GM23338 (cell line): ENCODE data around the gene C1QL1. TPM values are rescaled to one million over a fixed set of nuclear protein-coding genes. Genes with fewer than 3 reads are reported as not detected.

Experiments used
- ATAC-seq: fragments of 200-7000 bp; cut with Tn5 transposase; 3 replicates; pipeline ENCODE4 v1.9.1; 2020
- DNase-seq: peaks from one replicate; pipeline ENCODE4 v3.0.0-alpha.2; 2015; ENCODE audit warnings: low spot score
- H2AFZ ChIP-seq: fragments of 200-600 bp; sonication (generic); 2 replicates; pipeline ENCODE4 v1.8.0; 2016; ENCODE audit warnings: antibody characterized with exemption, mild to moderate bottlenecking, moderate library complexity
- H3F3A ChIP-seq: fragments of 200-600 bp; sonication (generic); replicated peaks from 2 replicates; pipeline ENCODE4 v1.8.0; 2017; ENCODE audit warnings: antibody characterized with exemption, mixed run types, low read depth
- H3K27ac ChIP-seq: fragments of 200-600 bp; sonication (generic); 2 replicates; pipeline ENCODE4 v1.6.1; 2016; ENCODE audit warnings: low read depth
- H3K27me3 ChIP-seq: fragments of 200-600 bp; sonication (generic); 2 replicates; pipeline ENCODE4 v1.8.0; 2016; ENCODE audit warnings: mild to moderate bottlenecking, mixed run types, moderate library complexity; ENCODE audit not compliant: insufficient read depth
- H3K36me3 ChIP-seq: fragments of 200-600 bp; sonication (generic); 2 replicates; pipeline ENCODE4 v1.8.0; 2016; ENCODE audit warnings: mild to moderate bottlenecking; ENCODE audit not compliant: insufficient read depth
- H3K4me1 ChIP-seq: fragments of 200-600 bp; sonication (generic); 2 replicates; pipeline ENCODE4 v1.8.0; 2016; ENCODE audit warnings: mild to moderate bottlenecking, moderate library complexity; ENCODE audit not compliant: insufficient read depth
- H3K4me2 ChIP-seq: fragments of 200-600 bp; sonication (generic); 2 replicates; pipeline ENCODE4 v1.7.1; 2017; ENCODE audit warnings: mixed run types
- H3K4me3 ChIP-seq: fragments of 200-600 bp; sonication (generic); 2 replicates; pipeline ENCODE4 v1.6.1; 2016; ENCODE audit warnings: mixed run types
- H3K79me2 ChIP-seq: fragments of 200-600 bp; sonication (generic); replicated peaks from 2 replicates; pipeline ENCODE4 v1.8.0; 2017; ENCODE audit warnings: mild to moderate bottlenecking; ENCODE audit not compliant: insufficient read depth
- H3K9me2 ChIP-seq: fragments of 200-600 bp; sonication (generic); 2 replicates; pipeline ENCODE4 v1.8.0; 2017; ENCODE audit not compliant: insufficient read depth
- H4K20me1 ChIP-seq: fragments of 200-600 bp; sonication (generic); replicated peaks from 2 replicates; pipeline ENCODE4 v1.8.0; 2017; ENCODE audit warnings: mild to moderate bottlenecking; ENCODE audit not compliant: insufficient read depth
- H3K27ac Mint-ChIP-seq: 2 replicates; pipeline ENCODE4 v1.8.0; 2020; ENCODE audit warnings: inconsistent platforms, mild to moderate bottlenecking, moderate library complexity, mixed read lengths
- H3K27me3 Mint-ChIP-seq: 3 replicates; pipeline ENCODE4 v1.8.0; 2022; ENCODE audit warnings: low read depth, mild to moderate bottlenecking, moderate library complexity, mixed read lengths, inconsistent platforms; ENCODE audit not compliant: insufficient read depth, poor library complexity
- H3K36me3 Mint-ChIP-seq: 3 replicates; pipeline ENCODE4 v1.8.0; 2021; ENCODE audit warnings: low read depth, mild to moderate bottlenecking, inconsistent platforms, moderate library complexity, mixed read lengths
- H3K4me1 Mint-ChIP-seq: 3 replicates; pipeline ENCODE4 v1.8.0; 2020; ENCODE audit warnings: mild to moderate bottlenecking, inconsistent platforms, mixed read lengths
- H3K4me3 Mint-ChIP-seq: 3 replicates; pipeline ENCODE4 v1.8.0; 2021; ENCODE audit warnings: moderate library complexity, mild to moderate bottlenecking, inconsistent platforms, mixed read lengths
- H3K9me3 Mint-ChIP-seq: 3 replicates; pipeline ENCODE4 v1.8.0; 2020; ENCODE audit warnings: moderate library complexity, mild to moderate bottlenecking, inconsistent platforms, mixed read lengths
- CREB1 ChIP-seq: fragments of 250-450 bp; sonication (Bioruptor Pico); IDR thresholded peaks from 2 replicates; pipeline ENCODE4 v1.5.0; 2020; ENCODE audit warnings: low read depth, mild to moderate bottlenecking, moderate library complexity
- ETS1 ChIP-seq: IDR thresholded peaks from 2 replicates; pipeline ENCODE4 v1.6.1; 2016; ENCODE audit warnings: antibody characterized with exemption
- EZH2 ChIP-seq: fragments of 200-600 bp; sonication (generic); IDR thresholded peaks from one replicate; pipeline ENCODE4 v1.8.0; 2017; ENCODE audit warnings: antibody characterized with exemption, mild to moderate bottlenecking, low read depth; ENCODE audit not compliant: unreplicated experiment
- EZH2phosphoT487 ChIP-seq: fragments of 200-600 bp; sonication (generic); IDR thresholded peaks from one replicate; pipeline ENCODE4 v1.8.1; 2018; ENCODE audit warnings: antibody characterized with exemption; ENCODE audit not compliant: unreplicated experiment
- JUNB ChIP-seq: IDR thresholded peaks from one replicate; pipeline ENCODE4 v1.6.1; 2016; ENCODE audit warnings: antibody characterized with exemption; ENCODE audit not compliant: unreplicated experiment
- NANOG ChIP-seq: IDR thresholded peaks from 2 replicates; pipeline ENCODE4 v1.6.1; 2016; ENCODE audit warnings: antibody characterized with exemption, borderline replicate concordance
- POLR2AphosphoS5 ChIP-seq: IDR thresholded peaks from 2 replicates; pipeline ENCODE4 v1.6.1; 2016; ENCODE audit warnings: antibody characterized with exemption, low read depth
- REST ChIP-seq: IDR thresholded peaks from one replicate; pipeline ENCODE4 v1.6.1; 2018; ENCODE audit warnings: antibody characterized with exemption; ENCODE audit not compliant: unreplicated experiment
- STAT1 ChIP-seq: IDR thresholded peaks from one replicate; pipeline ENCODE4 v1.6.1; 2016; ENCODE audit warnings: antibody characterized with exemption; ENCODE audit not compliant: unreplicated experiment
- ZNF114 ChIP-seq: fragments of 250-450 bp; sonication (Bioruptor Pico); IDR thresholded peaks from 2 replicates; pipeline ENCODE4 v1.5.0; 2020; ENCODE audit warnings: mild to moderate bottlenecking, moderate library complexity
- ZNF331 ChIP-seq: fragments of 250-450 bp; sonication (Bioruptor Pico); IDR thresholded peaks from 2 replicates; pipeline ENCODE4 v1.5.0; 2020; ENCODE audit warnings: low read depth, mild to moderate bottlenecking, moderate library complexity
- polyA plus RNA-seq: library from polyadenylated mRNA; unstranded; fragments of >200 nt; fragmentation: Nextera tagmentation; extraction: Ambion mirVana; gene quantifications from 2 replicates; pipeline ENCODE4 v1.2.1, GENCODE V29; 2016
- total RNA-seq: library from RNA; depleted of rRNA; stranded (reverse); fragments of >200 nt; shearing (Covaris generic); gene quantifications from 2 replicates; pipeline ENCODE4 v1.2.3, GENCODE V29; 2014
- TF ChIP-seq, protein P1 (sequence below), 2 experiments: fragments of 200-600 bp in 1 of 2; sonication (generic) in 1 of 2; conservative IDR thresholded peaks; 2 replicates each; pipeline versions ENCODE4 v1.5.1 to v1.6.1; 2016 to 2017; ENCODE audit warnings: antibody characterized with exemption in 2 of 2, low read depth in 2 of 2, mild to moderate bottlenecking in 2 of 2, moderate library complexity in 1 of 2

C1QL1 gene
- total and polyA plus RNA-seq, 2 experiments from 2014 or later, result 4.3 to 14.4 TPM

DNA sequence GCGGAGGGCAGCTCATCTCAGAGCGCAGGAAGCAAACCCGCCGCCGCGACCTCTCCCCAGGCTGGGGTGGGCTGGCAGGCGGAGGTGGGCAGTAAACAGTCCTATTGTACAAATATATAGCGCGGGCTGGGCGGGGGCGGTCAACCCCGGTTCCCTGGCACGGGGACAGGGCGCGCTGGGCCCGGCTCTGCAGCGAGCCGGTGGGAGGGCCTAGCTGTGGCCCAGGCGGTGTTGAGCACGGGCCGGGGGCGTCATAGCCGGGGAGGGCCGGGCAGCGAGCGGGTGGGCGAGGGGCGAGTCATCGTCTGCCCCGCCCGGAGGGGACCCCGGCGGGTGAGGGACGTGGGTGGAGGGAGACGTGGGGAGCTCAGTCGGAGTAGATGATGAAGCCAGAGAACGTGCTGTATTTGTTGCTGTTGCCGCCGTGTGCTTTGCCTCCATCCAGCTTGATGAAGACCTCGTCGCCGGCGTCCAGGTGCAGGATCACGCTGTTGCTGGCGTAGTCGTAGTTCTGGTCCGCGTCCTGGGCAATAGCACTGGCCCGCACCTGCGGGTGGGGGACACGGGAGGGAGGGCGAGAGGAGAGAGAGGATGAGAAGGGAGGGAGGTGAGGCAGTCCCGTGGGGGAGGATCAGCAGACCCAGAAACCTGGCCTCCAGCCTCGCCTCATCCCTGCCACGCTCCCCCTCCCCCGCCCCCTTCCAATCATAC is 8.1 kb downstream of the C1QL1 start:
- Histone ChIP-seq H3F3A (peaks cover 5% of the 10 kb centered on the region; the same call in 1 of the 2 replicates), H3K4me1 (peaks cover 6% of the 10 kb centered on the region; the same call in 1 of the 2 replicates), H3K4me2 (peak overlapping the region; percentile 90), H3K79me2 (no peaks in the 10 kb centered on the region), H3K4me3 (peak overlapping the region; percentile 67), H3K9me2 (no peaks in the 10 kb centered on the region), H3K27ac (no peak overlapping the region), H4K20me1 (no peaks in the 10 kb centered on the region), H3K36me3 (no peaks in the 10 kb centered on the region), H2AFZ (peak overlapping the region; percentile 94), H3K27me3 (peaks cover 61% of the 10 kb centered on the region)
- TF ChIP-seq EZH2phosphoT487 (no peak), JUNB (no peak), EZH2 (peak; percentile 32), POLR2AphosphoS5 (peak; percentile 48)
- H3K36me3 Mint-ChIP-seq, result no peaks in the 10 kb centered on the region
- ATAC-seq, result peak; percentile 63
- DNase-seq, result peak; percentile 61
- peaks cover 13% of the 10 kb centered on the region for H3K4me1 Mint-ChIP-seq
- H3K4me3 Mint-ChIP-seq, result peak overlapping the region; percentile 55; the same call in 2 of the 3 replicates
- no peaks in the 10 kb centered on the region; the same call in 2 of the 3 replicates for H3K9me3 Mint-ChIP-seq
- no peak overlapping the region for H3K27ac Mint-ChIP-seq
- H3K27me3 Mint-ChIP-seq, result peaks cover 28% of the 10 kb centered on the region

DNA sequence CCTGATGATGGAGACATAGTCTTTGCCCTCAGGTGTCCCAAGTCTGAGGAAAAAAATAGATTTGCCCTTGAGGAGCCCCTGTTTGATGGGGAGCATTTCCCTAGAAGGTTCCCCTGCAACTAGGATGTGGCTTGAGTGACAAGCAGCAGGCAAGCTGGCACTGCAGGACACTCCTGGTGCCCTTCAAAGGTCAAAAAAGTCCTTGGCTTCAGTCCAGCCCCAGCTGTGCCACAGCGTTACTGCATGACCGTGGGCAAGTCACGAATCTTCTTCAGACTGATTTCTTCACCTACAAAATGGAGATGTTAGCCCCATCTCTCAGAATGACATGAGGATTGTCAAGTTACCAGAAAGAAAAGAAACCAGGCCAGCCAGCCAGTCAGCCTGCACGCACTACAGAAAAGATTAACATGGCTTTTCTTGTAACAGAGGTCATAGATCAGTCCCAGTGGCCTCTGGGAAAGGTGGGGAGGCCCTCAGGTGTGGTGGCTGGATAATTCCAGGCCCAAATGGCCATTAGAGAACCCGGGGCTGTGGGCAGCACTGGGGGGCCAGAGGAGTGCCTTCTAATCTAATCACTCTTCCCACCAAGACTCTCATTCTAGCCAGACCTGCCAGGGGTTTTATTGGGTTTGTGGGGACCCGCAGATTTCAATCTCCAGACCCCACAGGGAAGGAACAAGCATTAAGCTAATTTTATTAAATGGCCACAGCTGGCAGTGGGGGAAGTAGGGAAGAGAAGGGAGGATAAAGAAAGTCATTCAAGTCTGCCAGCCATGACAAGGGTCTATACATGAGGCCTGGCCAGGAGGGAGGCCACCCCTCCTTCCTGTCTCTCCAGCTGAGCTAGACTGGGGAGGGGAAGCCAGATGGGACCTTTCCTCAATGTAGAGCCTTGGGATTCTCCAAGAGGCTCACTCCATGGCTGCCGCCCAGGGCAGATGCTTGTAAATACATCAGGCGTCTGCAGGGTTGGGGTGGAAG is 10.8 kb downstream of the C1QL1 start:
- H3K4me3 Mint-ChIP-seq, result no peak overlapping the region
- H3K4me1 Mint-ChIP-seq, result peaks cover 13% of the 10 kb centered on the region
- no peak for DNase-seq
- peaks cover 11% of the 10 kb centered on the region; the same call in 1 of the 2 replicates for H3F3A ChIP-seq
- no peaks in the 10 kb centered on the region for H3K36me3 ChIP-seq
- no peaks in the 10 kb centered on the region for H4K20me1 ChIP-seq
- peaks cover 17% of the 10 kb centered on the region for H3K27me3 Mint-ChIP-seq
- H3K9me3 Mint-ChIP-seq, result no peaks in the 10 kb centered on the region
- H3K36me3 Mint-ChIP-seq, result no peaks in the 10 kb centered on the region
- H2AFZ ChIP-seq, result no peak overlapping the region
- no peaks in the 10 kb centered on the region for H3K79me2 ChIP-seq
- no peak overlapping the region for H3K27ac ChIP-seq
- peaks cover 43% of the 10 kb centered on the region for H3K27me3 ChIP-seq
- no peaks in the 10 kb centered on the region for H3K9me2 ChIP-seq
- no peak overlapping the region for H3K4me2 ChIP-seq
- H3K4me3 ChIP-seq, result no peak overlapping the region
- peaks cover 2% of the 10 kb centered on the region; the same call in 1 of the 2 replicates for H3K4me1 ChIP-seq
- H3K27ac Mint-ChIP-seq, result no peak overlapping the region
- no peak for ATAC-seq
- TF ChIP-seq REST, result no peak
- TF ChIP-seq ZNF114 (CRISPR knock-in tag), result no peak
- no peak for TF ChIP-seq ZNF331 (CRISPR knock-in tag)
- no peak for TF ChIP-seq CREB1 (CRISPR knock-in tag)
- TF ChIP-seq STAT1, result no peak
- TF ChIP-seq EZH2phosphoT487, result no peak
- TF ChIP-seq, protein P1, sequence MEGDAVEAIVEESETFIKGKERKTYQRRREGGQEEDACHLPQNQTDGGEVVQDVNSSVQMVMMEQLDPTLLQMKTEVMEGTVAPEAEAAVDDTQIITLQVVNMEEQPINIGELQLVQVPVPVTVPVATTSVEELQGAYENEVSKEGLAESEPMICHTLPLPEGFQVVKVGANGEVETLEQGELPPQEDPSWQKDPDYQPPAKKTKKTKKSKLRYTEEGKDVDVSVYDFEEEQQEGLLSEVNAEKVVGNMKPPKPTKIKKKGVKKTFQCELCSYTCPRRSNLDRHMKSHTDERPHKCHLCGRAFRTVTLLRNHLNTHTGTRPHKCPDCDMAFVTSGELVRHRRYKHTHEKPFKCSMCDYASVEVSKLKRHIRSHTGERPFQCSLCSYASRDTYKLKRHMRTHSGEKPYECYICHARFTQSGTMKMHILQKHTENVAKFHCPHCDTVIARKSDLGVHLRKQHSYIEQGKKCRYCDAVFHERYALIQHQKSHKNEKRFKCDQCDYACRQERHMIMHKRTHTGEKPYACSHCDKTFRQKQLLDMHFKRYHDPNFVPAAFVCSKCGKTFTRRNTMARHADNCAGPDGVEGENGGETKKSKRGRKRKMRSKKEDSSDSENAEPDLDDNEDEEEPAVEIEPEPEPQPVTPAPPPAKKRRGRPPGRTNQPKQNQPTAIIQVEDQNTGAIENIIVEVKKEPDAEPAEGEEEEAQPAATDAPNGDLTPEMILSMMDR (conservative IDR thresholded peaks at IDR 0.05; ENCODE audit: low read depth in 2 of 2), result no peak
- TF ChIP-seq JUNB, result no peak
- no peak for TF ChIP-seq ETS1
- no peak for TF ChIP-seq EZH2
- TF ChIP-seq NANOG, result no peak
- TF ChIP-seq POLR2AphosphoS5, result no peak
